Measurements from ENCODE around the gene LARGE2. TPM values are rescaled to one million over a fixed set of nuclear protein-coding genes. Genes with fewer than 3 reads are reported as not detected.

LARGE2 gene
- total and polyA plus RNA-seq, 2 donors (not counting 3 experiments of a cell fraction or from before 2014, with no cell fraction given), result 0.06 TPM; not detected in 1

DNA sequence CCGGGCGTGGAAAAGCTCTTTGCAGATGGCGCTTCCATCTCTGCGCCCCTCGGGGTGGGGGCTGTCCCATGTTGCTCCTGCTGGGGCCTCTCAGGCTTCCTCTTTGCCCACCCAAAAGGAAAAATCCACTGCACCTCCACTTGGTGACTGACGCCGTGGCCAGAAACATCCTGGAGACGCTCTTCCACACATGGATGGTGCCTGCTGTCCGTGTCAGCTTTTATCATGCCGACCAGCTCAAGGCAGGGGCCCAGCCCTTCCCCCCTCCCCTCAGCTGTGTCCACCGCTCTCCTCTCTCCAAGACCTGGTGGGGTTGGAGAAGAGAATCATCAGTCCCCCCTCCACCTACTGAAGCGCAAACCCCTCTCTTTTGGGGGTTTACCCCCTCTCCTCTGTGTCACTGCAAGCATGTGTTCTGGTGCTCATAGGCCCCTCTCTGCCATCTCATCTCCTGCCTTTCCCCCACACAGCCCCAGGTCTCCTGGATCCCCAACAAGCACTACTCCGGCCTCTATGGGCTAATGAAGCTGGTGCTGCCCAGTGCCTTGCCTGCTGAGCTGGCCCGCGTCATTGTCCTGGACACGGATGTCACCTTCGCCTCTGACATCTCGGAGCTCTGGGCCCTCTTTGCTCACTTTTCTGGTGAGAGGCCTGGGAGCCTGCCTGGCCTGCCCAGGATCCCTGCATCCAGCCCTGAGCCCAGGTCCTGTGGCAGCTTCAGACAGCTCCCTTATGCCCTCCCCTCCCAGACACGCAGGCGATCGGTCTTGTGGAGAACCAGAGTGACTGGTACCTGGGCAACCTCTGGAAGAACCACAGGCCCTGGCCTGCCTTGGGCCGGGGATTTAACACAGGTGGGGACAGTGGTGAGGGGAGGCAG is 1.8 kb downstream of the LARGE2 start:
- Histone ChIP-seq H3K4me1 (ENCODE audit: control insufficient read depth, extremely low read depth, insufficient read depth, low read length) (no peaks in the 10 kb centered on the region), H2AFZ (ENCODE audit: low read depth, low read length) (no peak overlapping the region), H3K79me2 (ENCODE audit: control insufficient read depth, insufficient read depth, low read length) (no peaks in the 10 kb centered on the region), H3K4me3 (replicated peaks in 1 of 3; ENCODE audit: insufficient read depth in 1 of 3, low read depth in 1 of 3, low read length in 3 of 3) (no peak overlapping the region), H3K36me3 (ENCODE audit: control insufficient read depth in 2 of 2, extremely low read depth in 1 of 2, insufficient read depth in 2 of 2, low read length in 2 of 2) (no peaks in the 10 kb centered on the region), H3K27ac (ENCODE audit: insufficient read depth, low read depth, low read length) (no peak overlapping the region), H3K9me3 (replicated peaks; ENCODE audit: control insufficient read depth, insufficient read depth, low read length) (no peaks in the 10 kb centered on the region), H3K9me1 (replicated peaks; ENCODE audit: control insufficient read depth, extremely low read depth, insufficient read depth, low read length) (no peaks in the 10 kb centered on the region), H3K9ac (replicated peaks; ENCODE audit: extremely low read depth, insufficient read depth, low read length) (no peak overlapping the region), H4K20me1 (replicated peaks; ENCODE audit: control insufficient read depth, extremely low read depth, insufficient read depth, low read length) (no peaks in the 10 kb centered on the region), H3K27me3 (ENCODE audit: control insufficient read depth in 2 of 2, insufficient read depth in 2 of 2, low read length in 2 of 2) (peaks cover 13 to 30% of the 10 kb centered on the region in 2 experiments), H3K4me2 (ENCODE audit: insufficient read depth, low read length) (no peak overlapping the region)
- dilution Hi-C loops (cut with MboI; ENCODE audit: extremely low pct_ligation_motif_present, low sequenced_read_pairs), result no loop called here
- no TSS peak for BruUV-seq (replicated peaks)
- no peak for DNase-seq (ENCODE audit: low read depth, low spot score)
- ChIA-PET POLR2A (no interaction called here), CTCF (interaction anchor here (1.0 to 2.6 kb wide), 4 partner anchors 40 to 78 kb away, joined by 3 to 8 read pairs (median 5); no protein-coding TSS in a partner anchor)
- intact Hi-C loops (cut with micrococcal nuclease), result no loop called here
- FAIRE-seq, result no peak
- TF ChIP-seq EZH2 (IDR thresholded peaks at IDR 0.05; ENCODE audit: borderline replicate concordance, low read depth, low read length, severe bottlenecking), result no peak
- TF ChIP-seq JUN (IDR thresholded peaks at IDR 0.05; ENCODE audit: borderline replicate concordance, insufficient read depth, insufficient read length, low read depth), result no peak
- TF ChIP-seq, protein P1, sequence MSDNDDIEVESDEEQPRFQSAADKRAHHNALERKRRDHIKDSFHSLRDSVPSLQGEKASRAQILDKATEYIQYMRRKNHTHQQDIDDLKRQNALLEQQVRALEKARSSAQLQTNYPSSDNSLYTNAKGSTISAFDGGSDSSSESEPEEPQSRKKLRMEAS (IDR thresholded peaks at IDR 0.05; ENCODE audit: insufficient read depth, insufficient read length), result no peak
- TF ChIP-seq GATA2 (IDR thresholded peaks at IDR 0.05; ENCODE audit: insufficient read depth, insufficient read length, low read depth, low read length), result no peak
- TF ChIP-seq POLR2AphosphoS5 (IDR thresholded peaks at IDR 0.05; ENCODE audit: insufficient read depth, low read depth, low read length), result no peak
- TF ChIP-seq, protein P2, sequence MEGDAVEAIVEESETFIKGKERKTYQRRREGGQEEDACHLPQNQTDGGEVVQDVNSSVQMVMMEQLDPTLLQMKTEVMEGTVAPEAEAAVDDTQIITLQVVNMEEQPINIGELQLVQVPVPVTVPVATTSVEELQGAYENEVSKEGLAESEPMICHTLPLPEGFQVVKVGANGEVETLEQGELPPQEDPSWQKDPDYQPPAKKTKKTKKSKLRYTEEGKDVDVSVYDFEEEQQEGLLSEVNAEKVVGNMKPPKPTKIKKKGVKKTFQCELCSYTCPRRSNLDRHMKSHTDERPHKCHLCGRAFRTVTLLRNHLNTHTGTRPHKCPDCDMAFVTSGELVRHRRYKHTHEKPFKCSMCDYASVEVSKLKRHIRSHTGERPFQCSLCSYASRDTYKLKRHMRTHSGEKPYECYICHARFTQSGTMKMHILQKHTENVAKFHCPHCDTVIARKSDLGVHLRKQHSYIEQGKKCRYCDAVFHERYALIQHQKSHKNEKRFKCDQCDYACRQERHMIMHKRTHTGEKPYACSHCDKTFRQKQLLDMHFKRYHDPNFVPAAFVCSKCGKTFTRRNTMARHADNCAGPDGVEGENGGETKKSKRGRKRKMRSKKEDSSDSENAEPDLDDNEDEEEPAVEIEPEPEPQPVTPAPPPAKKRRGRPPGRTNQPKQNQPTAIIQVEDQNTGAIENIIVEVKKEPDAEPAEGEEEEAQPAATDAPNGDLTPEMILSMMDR (IDR thresholded peaks at IDR 0.05; ENCODE audit: extremely low read depth in 1 of 2, insufficient read depth in 1 of 2, low read depth in 1 of 2, low read length in 2 of 2), result no peak
- TF ChIP-seq FOS (IDR thresholded peaks at IDR 0.05; ENCODE audit: borderline replicate concordance, insufficient read depth, low read length), result no peak
- TF ChIP-seq MYC (IDR thresholded peaks at IDR 0.05; ENCODE audit: low read depth, low read length), result no peak
- TF ChIP-seq POLR2A (IDR thresholded peaks at IDR 0.05; ENCODE audit: low read depth, low read length), result no peak

All from endothelial cell of umbilical vein (primary cell).